Measurements from ENCODE around the gene GABRQ.
"Not testable (repeated sequence)": the region's sequence is repeated elsewhere in the genome, so short reads cannot be mapped to it uniquely, and the experiment has no call there.

GABRQ gene

DNA sequence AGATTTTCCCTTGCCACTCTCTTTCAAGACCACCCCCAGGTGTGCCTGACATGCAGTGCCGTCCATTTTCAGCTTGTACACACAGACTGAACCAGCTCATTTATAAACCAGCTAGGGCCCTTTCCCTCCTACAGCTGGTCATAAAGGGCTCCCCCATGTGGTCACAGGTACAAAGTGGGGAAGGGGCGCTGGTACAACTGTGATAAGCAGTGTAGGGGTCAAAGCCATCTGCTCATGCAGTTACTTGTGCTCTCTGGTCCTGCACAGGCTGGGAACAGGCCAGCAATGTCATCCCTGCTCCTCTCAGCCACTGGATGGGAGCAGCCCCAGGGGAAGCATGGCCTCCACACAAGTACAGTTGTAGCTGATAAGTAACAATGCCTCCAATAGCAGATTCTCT is 20.6 kb downstream of the GABRQ start:
- DNase-seq (ENCODE audit: low spot score) = no peak

GRCh38 chrX:152663086-152663485 is 25.4 kb downstream of the GABRQ start:
- DNase-seq (ENCODE audit: low spot score) = no peak

DNA sequence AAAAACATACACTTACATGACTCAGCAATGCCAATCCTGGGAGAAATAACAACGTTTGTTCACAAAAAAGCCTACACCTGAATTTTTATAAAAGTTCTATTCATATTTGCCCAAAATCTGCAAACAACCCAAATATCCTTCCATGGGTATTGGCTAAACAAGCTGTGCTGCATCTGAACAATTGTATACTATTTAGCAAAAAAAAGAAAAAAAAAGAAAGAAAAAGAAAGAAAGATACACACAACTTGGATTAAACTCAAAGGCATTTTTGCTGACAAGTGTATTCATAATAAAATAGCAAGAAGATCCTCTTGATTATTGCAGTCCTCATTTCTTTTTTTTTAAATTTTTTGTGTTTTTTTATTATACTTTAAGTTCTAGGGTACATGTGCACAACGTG is 36.4 kb downstream of the GABRQ start:
- DNase-seq (ENCODE audit: low spot score) = no peak

GRCh38 chrX:152674652-152675051 is 37.0 kb downstream of the GABRQ start:
- not testable (repeated sequence) for DNase-seq (ENCODE audit: low spot score)

DNA sequence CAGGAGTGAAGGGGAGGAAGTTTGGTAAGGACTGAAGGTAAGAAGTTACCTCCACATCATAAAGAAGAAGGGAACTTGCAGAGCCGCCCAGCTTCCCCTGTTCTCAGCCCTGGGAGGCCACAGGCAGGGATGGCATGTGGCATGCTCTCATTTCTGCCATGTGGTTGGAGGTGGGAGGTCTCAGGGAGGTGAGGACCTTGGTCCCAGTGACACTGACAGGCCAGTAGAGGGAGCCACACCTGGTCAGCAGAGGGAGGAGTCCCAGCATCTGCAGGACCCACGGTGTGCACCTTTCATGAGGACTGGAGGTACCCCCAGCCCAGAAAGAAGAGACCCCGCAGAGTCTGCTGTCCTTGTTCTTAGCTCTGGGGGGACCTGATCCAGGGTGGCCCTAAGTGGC is 43.3 kb downstream of the GABRQ start:
- DNase-seq (ENCODE audit: low spot score) = not testable (repeated sequence)

GRCh38 chrX:152697952-152698931 is 60.5 kb downstream of the GABRQ start, which contains the start of gene MAGEA3:
MAGEA3 (plus strand) TSS chrX:152698794; CDS start chrX:152700833, 2,039 bp downstream.
- DNase-seq (ENCODE audit: low spot score) = not testable (repeated sequence)

DNA sequence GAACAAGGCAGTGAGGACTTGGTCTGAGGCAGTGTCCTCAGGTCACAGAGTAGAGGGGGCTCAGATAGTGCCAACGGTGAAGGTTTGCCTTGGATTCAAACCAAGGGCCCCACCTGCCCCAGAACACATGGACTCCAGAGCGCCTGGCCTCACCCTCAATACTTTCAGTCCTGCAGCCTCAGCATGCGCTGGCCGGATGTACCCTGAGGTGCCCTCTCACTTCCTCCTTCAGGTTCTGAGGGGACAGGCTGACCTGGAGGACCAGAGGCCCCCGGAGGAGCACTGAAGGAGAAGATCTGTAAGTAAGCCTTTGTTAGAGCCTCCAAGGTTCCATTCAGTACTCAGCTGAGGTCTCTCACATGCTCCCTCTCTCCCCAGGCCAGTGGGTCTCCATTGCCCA is 62.7 kb downstream of the GABRQ start:
- not testable (repeated sequence) for DNase-seq (ENCODE audit: low spot score)

GRCh38 chrX:152706500-152706899 is 68.8 kb downstream of the GABRQ start:
- not testable (repeated sequence) for DNase-seq (ENCODE audit: low spot score)

All from hematopoietic multipotent progenitor cell treated with erythropoietin and hydrocortisone succinate and interleukin-3 and kit ligand, for 15 days (in vitro differentiated cells).